Central memory CD4-positive, alpha-beta T cell (primary cell): ENCODE measurements around the gene CD300C.
"Not testable (repeated sequence)": the region's sequence is repeated elsewhere in the genome, so short reads cannot be mapped to it uniquely, and the experiment has no call there.

Source experiments
- DNase-seq: peaks from one replicate; pipeline ENCODE4 v3.0.0; 2022

Gene CD300C

GRCh38 chr17:74561586-74561985 is 15.7 kb upstream of the CD300C start:
- no peak for DNase-seq

- DNase-seq: no peak
Observed at GRCh38 chr17:74558882-74559519, 13.1 kb upstream of the CD300C start.

- not testable (repeated sequence) for DNase-seq
Observed at GRCh38 chr17:74558402-74558801, 12.5 kb upstream of the CD300C start.

GRCh38 chr17:74555427-74555940 is 9.6 kb upstream of the CD300C start:
- no peak for DNase-seq

GRCh38 chr17:74554909-74555308 is 9.0 kb upstream of the CD300C start:
- DNase-seq: no peak

- no peak for DNase-seq
Observed at GRCh38 chr17:74552037-74552436, 6.1 kb upstream of the CD300C start.

GRCh38 chr17:74550602-74551001 is 4.7 kb upstream of the CD300C start:
- DNase-seq: no peak

- DNase-seq: no peak
Observed at GRCh38 chr17:74549343-74549742, 3.4 kb upstream of the CD300C start.

- no peak for DNase-seq
Observed at GRCh38 chr17:74547736-74548135, 1.8 kb upstream of the CD300C start.

GRCh38 chr17:74547264-74547663 is 1.3 kb upstream of the CD300C start:
- no peak for DNase-seq

GRCh38 chr17:74546586-74546985 is 671 bp upstream of the CD300C start:
- DNase-seq: no peak

- DNase-seq: no peak
Observed at GRCh38 chr17:74544991-74545842, 698 bp downstream of the CD300C start.

- no peak for DNase-seq
Observed at GRCh38 chr17:74543891-74544760, 1.8 kb downstream of the CD300C start.

- no peak for DNase-seq
Observed at GRCh38 chr17:74543406-74543805, 2.5 kb downstream of the CD300C start.

GRCh38 chr17:74542727-74543383 is 3.1 kb downstream of the CD300C start:
- no peak for DNase-seq

- no peak for DNase-seq
Observed at GRCh38 chr17:74542166-74542565, 3.7 kb downstream of the CD300C start.

GRCh38 chr17:74541176-74542111 is 4.5 kb downstream of the CD300C start:
- DNase-seq: no peak

- DNase-seq: no peak
Observed at GRCh38 chr17:74539281-74539820, 6.6 kb downstream of the CD300C start.

GRCh38 chr17:74536890-74537289 is 9.0 kb downstream of the CD300C start:
- no peak for DNase-seq

- no peak for DNase-seq
Observed at GRCh38 chr17:74532115-74532514, 13.8 kb downstream of the CD300C start.

- DNase-seq: no peak
Observed at GRCh38 chr17:74531231-74531761, 14.6 kb downstream of the CD300C start, which contains the start of gene CD300LB. TSS of gene CD300LB (minus strand) at chr17:74531475. CDS start at chr17:74531350, 125 bp downstream.
